Activated T-cell treated with anti-CD3 and anti-CD28 coated beads, Interleukin-2, amount 50 U/mL, for 1 hour (primary cell): ENCODE measurements around the gene OR2A2.

Experiments
- DNase-seq: peaks from one replicate; pipeline ENCODE4 v3.0.0-alpha.2; 2020

The OR2A2 gene

GRCh38 chr7:144144426-144144825, 35.0 kb downstream of the OR2A2 start:
- no peak for DNase-seq

GRCh38 chr7:144148224-144148827, 38.9 kb downstream of the OR2A2 start:
- no peak for DNase-seq

DNA sequence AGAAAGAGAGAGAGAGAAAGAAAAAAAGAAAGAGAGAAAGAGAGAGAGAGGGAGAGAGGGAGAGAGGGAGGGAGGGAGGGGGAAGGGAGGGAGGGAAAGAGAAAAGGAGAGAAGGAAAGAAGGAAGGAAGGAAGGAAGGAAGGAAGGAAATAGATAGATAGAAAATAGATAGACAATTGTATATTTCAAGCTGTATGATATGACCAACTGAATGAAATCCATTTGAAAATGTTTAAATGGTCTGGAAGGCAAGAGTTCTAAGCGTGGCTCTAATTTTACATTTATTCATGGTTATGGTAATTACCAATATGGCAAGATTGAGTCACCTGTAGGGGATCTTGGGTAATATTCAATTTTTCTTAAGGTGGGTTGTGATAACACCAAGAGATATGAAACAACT, 49.5 kb downstream of the OR2A2 start:
- no peak for DNase-seq
